ENCODE measurements around the gene TSPEAR. TPM values are rescaled to one million over a fixed set of nuclear protein-coding genes. Genes with fewer than 3 reads are reported as not detected.

TSPEAR gene
- polyA plus RNA-seq, 4 donors = 0.09 to 0.53 (median 0.27) TPM; not detected in 1

- Histone ChIP-seq H3K27me3 (ENCODE audit: control insufficient read depth in 3 of 3, insufficient read depth in 3 of 3, low read length in 3 of 3) (peaks cover 2 to 42% (median 26%) of the 10 kb centered on the region in 3 donors), H3K36me3 (ENCODE audit: control insufficient read depth in 3 of 3, insufficient read depth in 2 of 3, low read depth in 1 of 3, low read length in 3 of 3) (no peaks in the 10 kb centered on the region), H3K27ac (ENCODE audit: low read depth in 1 of 3, low read length in 2 of 3) (no peak overlapping the region), H3K4me3 (ENCODE audit: low read depth in 1 of 3, low read length in 3 of 3) (no peak overlapping the region), H3K9me3 (ENCODE audit: control insufficient read depth in 2 of 2, insufficient read depth in 1 of 2, low read depth in 1 of 2, low read length in 1 of 2) (no peaks in the 10 kb centered on the region), H3K4me1 (ENCODE audit: control insufficient read depth in 3 of 3, insufficient read depth in 2 of 3, low read depth in 1 of 3, low read length in 2 of 3) (peaks cover 0 to 9% (median 0%) of the 10 kb centered on the region in 3 donors)
- WGBS, 3 donors = 54 to 59% (median 58%) methylated on average over 5 of the region's 5 CpGs
- FAIRE-seq = no peak
- DNase-seq = no peak
Observed at GRCh38 chr21:44722731-44723130, 11.4 kb upstream of the TSPEAR start.

- peaks cover 2 to 44% (median 26%) of the 10 kb centered on the region in 3 donors for H3K27me3 ChIP-seq (ENCODE audit: control insufficient read depth in 3 of 3, insufficient read depth in 3 of 3, low read length in 3 of 3)
- DNase-seq = no peak
- FAIRE-seq = no peak
- no peaks in the 10 kb centered on the region for H3K36me3 ChIP-seq (ENCODE audit: control insufficient read depth in 3 of 3, insufficient read depth in 2 of 3, low read depth in 1 of 3, low read length in 3 of 3)
- H3K4me1 ChIP-seq (ENCODE audit: control insufficient read depth in 3 of 3, insufficient read depth in 2 of 3, low read depth in 1 of 3, low read length in 2 of 3) = peaks cover 0 to 9% (median 0%) of the 10 kb centered on the region in 3 donors
- H3K27ac ChIP-seq (ENCODE audit: low read depth in 1 of 3, low read length in 2 of 3) = no peak overlapping the region
- H3K9me3 ChIP-seq (ENCODE audit: control insufficient read depth in 2 of 2, insufficient read depth in 1 of 2, low read depth in 1 of 2, low read length in 1 of 2) = no peaks in the 10 kb centered on the region
- H3K4me3 ChIP-seq (ENCODE audit: low read depth in 1 of 3, low read length in 3 of 3) = no peak overlapping the region
- 82 to 85% (median 84%) methylated on average over 2 of the region's 2 CpGs for WGBS, 3 donors
Observed at GRCh38 chr21:44720170-44720569, 8.8 kb upstream of the TSPEAR start.

DNA sequence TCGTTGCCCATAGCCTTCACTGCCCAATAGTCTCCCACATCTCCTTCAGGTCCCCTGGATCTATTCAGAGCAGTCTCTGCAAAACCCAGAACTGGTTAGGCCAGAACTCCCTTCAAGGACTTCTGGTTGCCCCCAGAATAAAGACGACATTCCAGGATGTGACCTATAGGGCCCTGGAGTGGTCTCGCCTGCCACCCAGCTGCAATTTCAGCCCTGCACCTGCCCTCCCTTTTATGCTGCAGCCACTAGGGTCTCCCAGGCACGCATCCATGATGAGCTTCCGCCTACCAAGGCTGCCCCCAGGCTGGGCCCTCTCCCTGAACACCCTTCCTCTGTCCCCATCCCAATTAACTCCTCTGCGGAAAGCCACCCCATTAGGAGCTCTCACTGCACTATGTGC is 7.2 kb upstream of the TSPEAR start:
- no peak for DNase-seq
- no peaks in the 10 kb centered on the region for H3K9me3 ChIP-seq (ENCODE audit: control insufficient read depth in 2 of 2, insufficient read depth in 1 of 2, low read depth in 1 of 2, low read length in 1 of 2)
- H3K4me3 ChIP-seq (ENCODE audit: low read depth in 1 of 3, low read length in 3 of 3) = no peak overlapping the region
- peaks cover 3 to 45% (median 18%) of the 10 kb centered on the region in 3 donors for H3K27me3 ChIP-seq (ENCODE audit: control insufficient read depth in 3 of 3, insufficient read depth in 3 of 3, low read length in 3 of 3)
- H3K4me1 ChIP-seq (ENCODE audit: control insufficient read depth in 3 of 3, insufficient read depth in 2 of 3, low read depth in 1 of 3, low read length in 2 of 3) = peaks cover 0 to 7% (median 0%) of the 10 kb centered on the region in 3 donors
- no peaks in the 10 kb centered on the region for H3K36me3 ChIP-seq (ENCODE audit: control insufficient read depth in 3 of 3, insufficient read depth in 2 of 3, low read depth in 1 of 3, low read length in 3 of 3)
- FAIRE-seq = no peak
- H3K27ac ChIP-seq (ENCODE audit: low read depth in 1 of 3, low read length in 2 of 3) = no peak overlapping the region
- 52 to 59% (median 58%) methylated on average over 6 of the region's 6 CpGs for WGBS, 3 donors

DNA sequence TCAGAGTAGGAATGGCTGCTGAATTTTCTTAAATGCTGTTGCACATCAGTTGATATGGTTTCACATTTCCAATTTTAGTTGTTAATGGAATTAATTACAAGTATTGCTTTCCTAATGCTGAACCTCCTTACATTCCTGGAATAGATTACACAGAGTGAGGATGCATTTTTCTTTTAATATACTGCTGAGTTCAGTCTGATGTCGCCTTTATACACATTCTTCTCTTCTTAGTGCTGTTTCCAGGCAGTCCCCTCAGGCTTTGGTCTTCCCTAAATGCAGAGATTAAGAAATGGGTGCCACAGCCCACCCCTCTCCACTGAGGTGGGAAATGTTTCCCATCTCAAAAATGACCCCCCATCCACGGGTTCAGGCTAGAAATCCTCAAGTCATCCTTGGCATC is 6.7 kb upstream of the TSPEAR start:
- Histone ChIP-seq H3K4me1 (ENCODE audit: control insufficient read depth in 3 of 3, insufficient read depth in 2 of 3, low read depth in 1 of 3, low read length in 2 of 3) (peaks cover 0 to 2% (median 0%) of the 10 kb centered on the region in 3 donors), H3K4me3 (ENCODE audit: low read depth in 1 of 3, low read length in 3 of 3) (no peak overlapping the region), H3K9me3 (ENCODE audit: control insufficient read depth in 2 of 2, insufficient read depth in 1 of 2, low read depth in 1 of 2, low read length in 1 of 2) (no peaks in the 10 kb centered on the region), H3K27ac (ENCODE audit: low read depth in 1 of 3, low read length in 2 of 3) (no peak overlapping the region), H3K27me3 (ENCODE audit: control insufficient read depth in 3 of 3, insufficient read depth in 3 of 3, low read length in 3 of 3) (peaks cover 3 to 45% (median 13%) of the 10 kb centered on the region in 3 donors), H3K36me3 (ENCODE audit: control insufficient read depth in 3 of 3, insufficient read depth in 2 of 3, low read depth in 1 of 3, low read length in 3 of 3) (no peaks in the 10 kb centered on the region)
- FAIRE-seq = no peak
- DNase-seq = no peak
- 46 to 57% (median 54%) methylated on average over 2 of the region's 2 CpGs for WGBS, 3 donors

GRCh38 chr21:44716984-44717383 is 5.6 kb upstream of the TSPEAR start:
- Histone ChIP-seq H3K4me1 (ENCODE audit: control insufficient read depth in 3 of 3, insufficient read depth in 2 of 3, low read depth in 1 of 3, low read length in 2 of 3) (no peaks in the 10 kb centered on the region), H3K4me3 (ENCODE audit: low read depth in 1 of 3, low read length in 3 of 3) (no peak overlapping the region), H3K27ac (ENCODE audit: low read depth in 1 of 3, low read length in 2 of 3) (no peak overlapping the region), H3K36me3 (ENCODE audit: control insufficient read depth in 3 of 3, insufficient read depth in 2 of 3, low read depth in 1 of 3, low read length in 3 of 3) (no peaks in the 10 kb centered on the region), H3K9me3 (ENCODE audit: control insufficient read depth in 2 of 2, insufficient read depth in 1 of 2, low read depth in 1 of 2, low read length in 1 of 2) (no peaks in the 10 kb centered on the region), H3K27me3 (ENCODE audit: control insufficient read depth in 3 of 3, insufficient read depth in 3 of 3, low read length in 3 of 3) (peaks cover 3 to 48% (median 16%) of the 10 kb centered on the region in 3 donors)
- FAIRE-seq (no peak), DNase-seq (no peak)

GRCh38 chr21:44714905-44715304 is 3.5 kb upstream of the TSPEAR start:
- WGBS, 3 donors = 17 to 26% (median 18%) methylated on average over 8 of the region's 8 CpGs
- H3K27me3 ChIP-seq (ENCODE audit: control insufficient read depth in 3 of 3, insufficient read depth in 3 of 3, low read length in 3 of 3) = peaks cover 7 to 66% (median 33%) of the 10 kb centered on the region in 3 donors

GRCh38 chr21:44713846-44714245 is 2.5 kb upstream of the TSPEAR start:
- no peaks in the 10 kb centered on the region for H3K9me3 ChIP-seq (ENCODE audit: control insufficient read depth in 2 of 2, insufficient read depth in 1 of 2, low read depth in 1 of 2, low read length in 1 of 2)
- H3K27ac ChIP-seq (ENCODE audit: low read depth in 1 of 3, low read length in 2 of 3) = no peak overlapping the region
- FAIRE-seq = no peak
- no peak for DNase-seq
- no peak overlapping the region for H3K4me3 ChIP-seq (ENCODE audit: low read depth in 1 of 3, low read length in 3 of 3)
- no peaks in the 10 kb centered on the region for H3K36me3 ChIP-seq (ENCODE audit: control insufficient read depth in 3 of 3, insufficient read depth in 2 of 3, low read depth in 1 of 3, low read length in 3 of 3)
- no peaks in the 10 kb centered on the region for H3K4me1 ChIP-seq (ENCODE audit: control insufficient read depth in 3 of 3, insufficient read depth in 2 of 3, low read depth in 1 of 3, low read length in 2 of 3)
- 84 to 90% (median 87%) methylated on average over 10 of the region's 10 CpGs for WGBS, 3 donors
- H3K27me3 ChIP-seq (ENCODE audit: control insufficient read depth in 3 of 3, insufficient read depth in 3 of 3, low read length in 3 of 3) = peaks cover 11 to 77% (median 39%) of the 10 kb centered on the region in 3 donors

More at GRCh38 chr21:44714905-44715304, 3.5 kb upstream of the TSPEAR start:
- FAIRE-seq (no peak), DNase-seq (no peak)
- Histone ChIP-seq H3K36me3 (ENCODE audit: control insufficient read depth in 3 of 3, insufficient read depth in 2 of 3, low read depth in 1 of 3, low read length in 3 of 3) (no peaks in the 10 kb centered on the region), H3K4me3 (ENCODE audit: low read depth in 1 of 3, low read length in 3 of 3) (no peak overlapping the region), H3K4me1 (ENCODE audit: control insufficient read depth in 3 of 3, insufficient read depth in 2 of 3, low read depth in 1 of 3, low read length in 2 of 3) (no peaks in the 10 kb centered on the region), H3K9me3 (ENCODE audit: control insufficient read depth in 2 of 2, insufficient read depth in 1 of 2, low read depth in 1 of 2, low read length in 1 of 2) (no peaks in the 10 kb centered on the region), H3K27ac (ENCODE audit: low read depth in 1 of 3, low read length in 2 of 3) (no peak overlapping the region)

- Histone ChIP-seq H3K36me3 (ENCODE audit: control insufficient read depth in 3 of 3, insufficient read depth in 2 of 3, low read depth in 1 of 3, low read length in 3 of 3) (no peaks in the 10 kb centered on the region), H3K4me1 (ENCODE audit: control insufficient read depth in 3 of 3, insufficient read depth in 2 of 3, low read depth in 1 of 3, low read length in 2 of 3) (no peaks in the 10 kb centered on the region), H3K27ac (ENCODE audit: low read depth in 1 of 3, low read length in 2 of 3) (no peak overlapping the region), H3K4me3 (ENCODE audit: low read depth in 1 of 3, low read length in 3 of 3) (no peak overlapping the region), H3K9me3 (ENCODE audit: control insufficient read depth in 2 of 2, insufficient read depth in 1 of 2, low read depth in 1 of 2, low read length in 1 of 2) (no peaks in the 10 kb centered on the region), H3K27me3 (ENCODE audit: control insufficient read depth in 3 of 3, insufficient read depth in 3 of 3, low read length in 3 of 3) (peaks cover 15 to 77% (median 39%) of the 10 kb centered on the region in 3 donors)
- DNase-seq = no peak
- FAIRE-seq = no peak
- WGBS, 3 donors = 12 to 42% (median 29%) methylated on average over 9 of the region's 9 CpGs
Observed at GRCh38 chr21:44713130-44713529, 1.8 kb upstream of the TSPEAR start.
